ENCODE results near the gene PPME1. TPM values are rescaled to one million over a fixed set of nuclear protein-coding genes. Genes with fewer than 3 reads are reported as not detected.

Gene PPME1
- total and polyA plus RNA-seq, 2 of the 4 experiments (the other 2 are of a cell fraction) = 42.3 to 89.5 TPM

GRCh38 chr11:74297484-74297883, 126.4 kb downstream of the PPME1 start:
- H4K20me1 ChIP-seq (ENCODE audit: insufficient read depth, low read length) = no peaks in the 10 kb centered on the region
- no CpG with 5 or more reads among the region's 1 CpG for WGBS, 2 experiments (ENCODE audit: extremely low coverage in 2 of 2, insufficient read length in 1 of 2)
- peaks cover 2% of the 10 kb centered on the region; the same call in 1 of the 2 replicates for H3K4me1 ChIP-seq (ENCODE audit: control insufficient read depth, insufficient read depth, low read length)
- no peaks in the 10 kb centered on the region for H3K79me1 ChIP-seq (ENCODE audit: low read depth in 1 of 2, low read length in 2 of 2)
- H2BK120ac ChIP-seq (ENCODE audit: low read depth, low read length) = no peak overlapping the region
- dilution Hi-C loops (cut with HindIII; ENCODE audit: low sequenced_read_pairs, unreplicated experiment) = no loop called here
- no TSS peak for BruUV-seq (replicated peaks)
- H4K8ac ChIP-seq (ENCODE audit: low read depth in 2 of 2, low read length in 2 of 2) = no peak overlapping the region
- no peak overlapping the region for H3K4me2 ChIP-seq (ENCODE audit: low read depth, low read length)
- intact Hi-C loops (cut with micrococcal nuclease) = no loop called here
- no peak overlapping the region for H3K18ac ChIP-seq (ENCODE audit: low read depth, low read length)
- no peaks in the 10 kb centered on the region for H3K27me3 ChIP-seq (ENCODE audit: control insufficient read depth, insufficient read depth, low read length)
- H2BK5ac ChIP-seq (ENCODE audit: low read depth, low read length, poor library complexity, severe bottlenecking) = no peak overlapping the region
- H3K36me3 ChIP-seq (ENCODE audit: control insufficient read depth, insufficient read depth, low read length) = peaks cover 12% of the 10 kb centered on the region
- no peak overlapping the region for H3K4me3 ChIP-seq (ENCODE audit: insufficient read depth, low read depth, low read length)
- H2AFZ ChIP-seq (replicated peaks; ENCODE audit: low read length, poor library complexity) = no peak overlapping the region
- H3K9me1 ChIP-seq (ENCODE audit: insufficient read depth, low read length) = peaks cover 2% of the 10 kb centered on the region
- H3K27ac ChIP-seq (ENCODE audit: insufficient read depth, low read length) = no peak overlapping the region
- H3K9me3 ChIP-seq (ENCODE audit: control insufficient read depth, insufficient read depth, low read length) = no peaks in the 10 kb centered on the region
- POLR2A ChIA-PET (ENCODE audit: unreplicated experiment) = no interaction called here
- H3K9ac ChIP-seq (ENCODE audit: low read depth, low read length) = no peak overlapping the region
- ATAC-seq (ENCODE audit: low read depth) (no peak), DNase-seq (no peak)
- H2AK5ac ChIP-seq (ENCODE audit: low read depth, low read length) = no peak overlapping the region
- no peak overlapping the region for H3K14ac ChIP-seq (replicated peaks; ENCODE audit: low read depth, low read length)
- H4K5ac ChIP-seq (ENCODE audit: low read depth, low read length) = no peak overlapping the region
- no peak overlapping the region for H2AK9ac ChIP-seq (replicated peaks; ENCODE audit: low read depth, low read length, poor library complexity)
- TF ChIP-seq NFE2L2 (IDR thresholded peaks at IDR 0.05; ENCODE audit: low read depth, low read length) (no peak), CEBPB (IDR thresholded peaks at IDR 0.05; ENCODE audit: low read depth, low read length) (no peak), MAZ (IDR thresholded peaks at IDR 0.05; ENCODE audit: borderline replicate concordance, low read depth, low read length) (no peak), USF2 (IDR thresholded peaks at IDR 0.05; ENCODE audit: low read depth, low read length) (no peak), MAFK (IDR thresholded peaks at IDR 0.05; ENCODE audit: low read depth, low read length) (no peak), RCOR1 (IDR thresholded peaks at IDR 0.05; ENCODE audit: insufficient replicate concordance, low read length) (no peak), RAD21 (IDR thresholded peaks at IDR 0.05; ENCODE audit: low read length) (no peak), POLR2A (IDR thresholded peaks at IDR 0.05; ENCODE audit: low read depth, low read length) (no peak), BHLHE40 (IDR thresholded peaks at IDR 0.05; ENCODE audit: low read depth, low read length) (no peak), RFX5 (IDR thresholded peaks at IDR 0.05; ENCODE audit: low read depth, low read length) (no peak), MXI1 (IDR thresholded peaks at IDR 0.05; ENCODE audit: borderline replicate concordance, low read depth, low read length) (no peak), CHD1 (IDR thresholded peaks at IDR 0.05; ENCODE audit: low read depth, low read length) (no peak), FOS (IDR thresholded peaks at IDR 0.05; ENCODE audit: low read depth, low read length) (no peak), CTCF (conservative IDR thresholded peaks at IDR 0.05; ENCODE audit: low read depth, low read length) (no peak)
- no peak overlapping the region for H4K91ac ChIP-seq (ENCODE audit: insufficient read depth, low read depth, low read length)
- in situ Hi-C loops (cut with MboI; ENCODE audit: low sequenced_read_pairs) = no loop called here
- H2BK20ac ChIP-seq (ENCODE audit: low read depth, low read length) = no peak overlapping the region
- H3K4ac ChIP-seq (ENCODE audit: low read depth, low read length) = no peak overlapping the region
- no peak overlapping the region for H2BK15ac ChIP-seq (ENCODE audit: low read depth, low read length)
- H3K56ac ChIP-seq (ENCODE audit: extremely low read depth, insufficient read depth, low read length) = no peak overlapping the region
- CTCF ChIA-PET = interaction anchor here (1.1 kb wide), 1 partner anchor 24 kb away, joined by 3 read pairs; no protein-coding TSS in a partner anchor
- H3K23ac ChIP-seq (ENCODE audit: low read depth, low read length) = no peak overlapping the region
